ENCODE results near the gene FYN. TPM values are rescaled to one million over a fixed set of nuclear protein-coding genes. Genes with fewer than 3 reads are reported as not detected.
A peak's percentile ranks its signal among the peaks of the same experiment; 100 is the strongest.
"Not testable (repeated sequence)": the region's sequence is repeated elsewhere in the genome, so short reads cannot be mapped to it uniquely, and the experiment has no call there.

FYN gene
- total and polyA plus RNA-seq, 4 donors = 11.2 to 28.3 (median 19.7) TPM

DNA sequence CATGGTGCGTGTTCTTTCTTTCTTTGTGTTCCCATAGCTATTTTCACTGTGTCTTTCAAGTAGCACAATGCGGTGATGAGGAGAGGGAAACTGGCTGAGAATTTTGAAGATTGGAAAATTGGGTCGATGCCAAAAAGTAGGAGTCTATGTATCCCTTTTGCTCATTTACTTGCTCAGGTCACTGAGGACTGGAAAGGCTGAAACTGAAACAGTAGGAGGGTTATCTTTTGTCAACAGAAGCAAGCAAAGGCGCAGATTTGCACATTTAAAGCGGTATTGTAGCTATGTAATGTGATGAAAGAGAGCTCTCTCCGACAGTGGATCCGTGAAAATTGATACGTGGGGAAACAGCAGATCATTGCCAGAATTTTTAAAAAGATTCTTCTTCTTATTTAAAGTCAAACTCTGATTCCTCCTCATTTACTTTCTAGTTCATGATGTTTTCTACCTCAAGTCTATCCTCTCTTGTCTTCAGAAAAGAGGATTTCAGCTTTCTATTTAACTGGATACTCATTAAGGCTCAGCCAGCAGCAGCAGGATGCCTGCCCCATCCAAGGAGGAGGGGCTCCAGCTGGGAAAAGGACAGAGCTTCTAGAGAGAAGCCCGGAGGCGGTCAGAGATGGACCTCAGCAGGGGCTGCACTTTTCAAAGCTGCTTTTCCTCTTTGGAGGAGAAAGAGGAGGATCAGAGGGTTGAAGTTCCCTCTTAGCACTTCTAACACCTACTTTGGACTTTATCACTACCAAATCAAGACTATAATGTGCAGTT is 15.9 kb upstream of the FYN start:
- no peak for DNase-seq (ENCODE audit: low spot score)
- 23% methylated on average over 10 of the region's 10 CpGs for WGBS

GRCh38 chr6:111886793-111887192 is 13.5 kb upstream of the FYN start:
- not testable (repeated sequence) for H3K9ac ChIP-seq (ENCODE audit: low read depth in 1 of 2, low read length in 2 of 2); H3K4me1 ChIP-seq (ENCODE audit: control insufficient read depth in 4 of 4, insufficient read depth in 4 of 4, low read length in 3 of 4); H3K27ac ChIP-seq (ENCODE audit: low read depth in 1 of 2, low read length in 2 of 2); DNase-seq (ENCODE audit: low spot score); H3K4me3 ChIP-seq (ENCODE audit: low read depth in 1 of 3, low read length in 3 of 3); H3K9me3 ChIP-seq (ENCODE audit: control insufficient read depth in 4 of 4, low read length in 3 of 4); H3K36me3 ChIP-seq (ENCODE audit: control insufficient read depth in 4 of 4, insufficient read depth in 3 of 4, low read depth in 1 of 4, low read length in 3 of 4); H3K27me3 ChIP-seq (ENCODE audit: control insufficient read depth in 4 of 4, insufficient read depth in 4 of 4, low read length in 3 of 4)
- WGBS = 81% methylated on average over 2 of the region's 2 CpGs

More for the DNA sequence above, 15.9 kb upstream of the FYN start:
- no peaks in the 10 kb centered on the region for H3K36me3 ChIP-seq (ENCODE audit: control insufficient read depth in 4 of 4, insufficient read depth in 3 of 4, low read depth in 1 of 4, low read length in 3 of 4)
- no peaks in the 10 kb centered on the region for H3K27me3 ChIP-seq (ENCODE audit: control insufficient read depth in 4 of 4, insufficient read depth in 4 of 4, low read length in 3 of 4)
- TF ChIP-seq NR2F2 (IDR thresholded peaks at IDR 0.05) (peak; percentile 5), MAX (IDR thresholded peaks at IDR 0.05) (no peak), JUND (IDR thresholded peaks at IDR 0.05) (no peak)
- no peak overlapping the region for H3K4me3 ChIP-seq (ENCODE audit: low read depth in 1 of 3, low read length in 3 of 3)
- no peak overlapping the region for H3K27ac ChIP-seq (ENCODE audit: low read depth in 1 of 2, low read length in 2 of 2)
- no peak overlapping the region for H3K9ac ChIP-seq (ENCODE audit: low read depth in 1 of 2, low read length in 2 of 2)
- no peaks in the 10 kb centered on the region for H3K9me3 ChIP-seq (ENCODE audit: control insufficient read depth in 4 of 4, low read length in 3 of 4)
- H3K4me1 ChIP-seq (ENCODE audit: control insufficient read depth in 4 of 4, insufficient read depth in 4 of 4, low read length in 3 of 4) = no peaks in the 10 kb centered on the region

- no peak overlapping the region for H3K9ac ChIP-seq (ENCODE audit: low read depth in 1 of 2, low read length in 2 of 2)
- 88% methylated on average over 3 of the region's 3 CpGs for WGBS
These were observed 12.2 kb upstream of the FYN start for GRCh38 chr6:111885373-111886027.

More at GRCh38 chr6:111885373-111886027, 12.2 kb upstream of the FYN start:
- no peaks in the 10 kb centered on the region for H3K36me3 ChIP-seq (ENCODE audit: control insufficient read depth in 4 of 4, insufficient read depth in 3 of 4, low read depth in 1 of 4, low read length in 3 of 4)
- no peaks in the 10 kb centered on the region for H3K4me1 ChIP-seq (ENCODE audit: control insufficient read depth in 4 of 4, insufficient read depth in 4 of 4, low read length in 3 of 4)
- H3K9me3 ChIP-seq (ENCODE audit: control insufficient read depth in 4 of 4, low read length in 3 of 4) = no peaks in the 10 kb centered on the region
- no peak overlapping the region for H3K27ac ChIP-seq (ENCODE audit: low read depth in 1 of 2, low read length in 2 of 2)
- TF ChIP-seq YY1 (IDR thresholded peaks at IDR 0.05) (no peak), JUND (IDR thresholded peaks at IDR 0.05) (no peak), HNF4A (conservative IDR thresholded peaks at IDR 0.05) (no peak), GABPA (IDR thresholded peaks at IDR 0.05 in 1 of 2, conservative IDR thresholded peaks at IDR 0.05 in 1 of 2) (no peak), SP1 (IDR thresholded peaks at IDR 0.05) (no peak), RXRA (IDR thresholded peaks at IDR 0.05) (no peak), FOXA1 (IDR thresholded peaks at IDR 0.05) (no peak), NR2F2 (IDR thresholded peaks at IDR 0.05) (no peak), TAF1 (conservative IDR thresholded peaks at IDR 0.05) (no peak), HNF4G (IDR thresholded peaks at IDR 0.05) (no peak), MAX (IDR thresholded peaks at IDR 0.05) (no peak)
- TF ChIP-seq, protein P1, sequence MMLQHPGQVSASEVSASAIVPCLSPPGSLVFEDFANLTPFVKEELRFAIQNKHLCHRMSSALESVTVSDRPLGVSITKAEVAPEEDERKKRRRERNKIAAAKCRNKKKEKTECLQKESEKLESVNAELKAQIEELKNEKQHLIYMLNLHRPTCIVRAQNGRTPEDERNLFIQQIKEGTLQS (IDR thresholded peaks at IDR 0.05) = no peak
- TF ChIP-seq, protein P2, sequence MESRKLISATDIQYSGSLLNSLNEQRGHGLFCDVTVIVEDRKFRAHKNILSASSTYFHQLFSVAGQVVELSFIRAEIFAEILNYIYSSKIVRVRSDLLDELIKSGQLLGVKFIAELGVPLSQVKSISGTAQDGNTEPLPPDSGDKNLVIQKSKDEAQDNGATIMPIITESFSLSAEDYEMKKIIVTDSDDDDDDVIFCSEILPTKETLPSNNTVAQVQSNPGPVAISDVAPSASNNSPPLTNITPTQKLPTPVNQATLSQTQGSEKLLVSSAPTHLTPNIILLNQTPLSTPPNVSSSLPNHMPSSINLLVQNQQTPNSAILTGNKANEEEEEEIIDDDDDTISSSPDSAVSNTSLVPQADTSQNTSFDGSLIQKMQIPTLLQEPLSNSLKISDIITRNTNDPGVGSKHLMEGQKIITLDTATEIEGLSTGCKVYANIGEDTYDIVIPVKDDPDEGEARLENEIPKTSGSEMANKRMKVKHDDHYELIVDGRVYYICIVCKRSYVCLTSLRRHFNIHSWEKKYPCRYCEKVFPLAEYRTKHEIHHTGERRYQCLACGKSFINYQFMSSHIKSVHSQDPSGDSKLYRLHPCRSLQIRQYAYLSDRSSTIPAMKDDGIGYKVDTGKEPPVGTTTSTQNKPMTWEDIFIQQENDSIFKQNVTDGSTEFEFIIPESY (IDR thresholded peaks at IDR 0.05) = no peak
- TF ChIP-seq, protein P3, sequence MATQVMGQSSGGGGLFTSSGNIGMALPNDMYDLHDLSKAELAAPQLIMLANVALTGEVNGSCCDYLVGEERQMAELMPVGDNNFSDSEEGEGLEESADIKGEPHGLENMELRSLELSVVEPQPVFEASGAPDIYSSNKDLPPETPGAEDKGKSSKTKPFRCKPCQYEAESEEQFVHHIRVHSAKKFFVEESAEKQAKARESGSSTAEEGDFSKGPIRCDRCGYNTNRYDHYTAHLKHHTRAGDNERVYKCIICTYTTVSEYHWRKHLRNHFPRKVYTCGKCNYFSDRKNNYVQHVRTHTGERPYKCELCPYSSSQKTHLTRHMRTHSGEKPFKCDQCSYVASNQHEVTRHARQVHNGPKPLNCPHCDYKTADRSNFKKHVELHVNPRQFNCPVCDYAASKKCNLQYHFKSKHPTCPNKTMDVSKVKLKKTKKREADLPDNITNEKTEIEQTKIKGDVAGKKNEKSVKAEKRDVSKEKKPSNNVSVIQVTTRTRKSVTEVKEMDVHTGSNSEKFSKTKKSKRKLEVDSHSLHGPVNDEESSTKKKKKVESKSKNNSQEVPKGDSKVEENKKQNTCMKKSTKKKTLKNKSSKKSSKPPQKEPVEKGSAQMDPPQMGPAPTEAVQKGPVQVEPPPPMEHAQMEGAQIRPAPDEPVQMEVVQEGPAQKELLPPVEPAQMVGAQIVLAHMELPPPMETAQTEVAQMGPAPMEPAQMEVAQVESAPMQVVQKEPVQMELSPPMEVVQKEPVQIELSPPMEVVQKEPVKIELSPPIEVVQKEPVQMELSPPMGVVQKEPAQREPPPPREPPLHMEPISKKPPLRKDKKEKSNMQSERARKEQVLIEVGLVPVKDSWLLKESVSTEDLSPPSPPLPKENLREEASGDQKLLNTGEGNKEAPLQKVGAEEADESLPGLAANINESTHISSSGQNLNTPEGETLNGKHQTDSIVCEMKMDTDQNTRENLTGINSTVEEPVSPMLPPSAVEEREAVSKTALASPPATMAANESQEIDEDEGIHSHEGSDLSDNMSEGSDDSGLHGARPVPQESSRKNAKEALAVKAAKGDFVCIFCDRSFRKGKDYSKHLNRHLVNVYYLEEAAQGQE (IDR thresholded peaks at IDR 0.05) = no peak
- H3K4me3 ChIP-seq (ENCODE audit: low read depth in 1 of 3, low read length in 3 of 3) = no peak overlapping the region
- H3K27me3 ChIP-seq (ENCODE audit: control insufficient read depth in 4 of 4, insufficient read depth in 4 of 4, low read length in 3 of 4) = no peaks in the 10 kb centered on the region
- no peak for DNase-seq (ENCODE audit: low spot score)
